ENCODE results near the gene ACAD10. TPM values are rescaled to one million over a fixed set of nuclear protein-coding genes. Genes with fewer than 3 reads are reported as not detected.
A peak's percentile ranks its signal among the peaks of the same experiment; 100 is the strongest.

ACAD10 gene
- total and polyA plus RNA-seq, 2 of the 13 experiments (the other 11 are each of a cell fraction or from before 2014, with no cell fraction given) = 15.2 to 16.3 TPM

GRCh38 chr12:111773801-111774551 lies 88.1 kb downstream of the ACAD10 start (continued):
- TF ChIP-seq ELF4 (CRISPR knock-in tag; IDR thresholded peaks at IDR 0.05; ENCODE audit: borderline replicate concordance) (no peak), ZNF878 (CRISPR knock-in tag; IDR thresholded peaks at IDR 0.05) (no peak), ZNF468 (CRISPR knock-in tag; IDR thresholded peaks at IDR 0.05) (no peak), DNMT3B (CRISPR knock-in tag; conservative IDR thresholded peaks at IDR 0.05) (no peak), NR2F2 (IDR thresholded peaks at IDR 0.05; ENCODE audit: borderline replicate concordance, low read depth) (no peak), RNF2 (conservative IDR thresholded peaks at IDR 0.05; ENCODE audit: low read depth) (no peak), GRHL1 (CRISPR knock-in tag; conservative IDR thresholded peaks at IDR 0.05) (no peak), HCFC1 (IDR thresholded peaks at IDR 0.05; ENCODE audit: low read depth, low read length) (no peak), ZNF180 (CRISPR knock-in tag; IDR thresholded peaks at IDR 0.05; ENCODE audit: borderline replicate concordance, low read depth) (no peak), CENPX (CRISPR knock-in tag; IDR thresholded peaks at IDR 0.05) (no peak), ATF5 (CRISPR knock-in tag; IDR thresholded peaks at IDR 0.05; ENCODE audit: low read depth) (no peak), TFDP2 (CRISPR knock-in tag; IDR thresholded peaks at IDR 0.05) (0 out of 2 replicates have a peak, but pooled peaks have one; percentile 18), THAP7 (CRISPR knock-in tag; IDR thresholded peaks at IDR 0.05) (no peak), NCOA5 (CRISPR knock-in tag; IDR thresholded peaks at IDR 0.05) (no peak), NR2F6 (IDR thresholded peaks at IDR 0.05) (no peak), NR2F6 (CRISPR knock-in tag; IDR thresholded peaks at IDR 0.05) (peak; percentile 6; the same call in 1 of the 2 replicates), ZNF333 (CRISPR knock-in tag; IDR thresholded peaks at IDR 0.05; ENCODE audit: borderline replicate concordance) (no peak), GPBP1L1 (CRISPR knock-in tag; IDR thresholded peaks at IDR 0.05) (no peak), SALL2 (CRISPR knock-in tag; IDR thresholded peaks at IDR 0.05) (no peak), SUZ12 (IDR thresholded peaks at IDR 0.05; ENCODE audit: low read depth, low read length) (no peak), AFF4 (CRISPR knock-in tag; IDR thresholded peaks at IDR 0.05) (no peak)

Data from HepG2 (cell line).